ENCODE data around the gene SLC25A22. TPM values are rescaled to one million over a fixed set of nuclear protein-coding genes. Genes with fewer than 3 reads are reported as not detected.

Gene SLC25A22
- total RNA-seq, 4 donors from 2014 or later, result 5.2 to 14.5 (median 6.9) TPM

DNA sequence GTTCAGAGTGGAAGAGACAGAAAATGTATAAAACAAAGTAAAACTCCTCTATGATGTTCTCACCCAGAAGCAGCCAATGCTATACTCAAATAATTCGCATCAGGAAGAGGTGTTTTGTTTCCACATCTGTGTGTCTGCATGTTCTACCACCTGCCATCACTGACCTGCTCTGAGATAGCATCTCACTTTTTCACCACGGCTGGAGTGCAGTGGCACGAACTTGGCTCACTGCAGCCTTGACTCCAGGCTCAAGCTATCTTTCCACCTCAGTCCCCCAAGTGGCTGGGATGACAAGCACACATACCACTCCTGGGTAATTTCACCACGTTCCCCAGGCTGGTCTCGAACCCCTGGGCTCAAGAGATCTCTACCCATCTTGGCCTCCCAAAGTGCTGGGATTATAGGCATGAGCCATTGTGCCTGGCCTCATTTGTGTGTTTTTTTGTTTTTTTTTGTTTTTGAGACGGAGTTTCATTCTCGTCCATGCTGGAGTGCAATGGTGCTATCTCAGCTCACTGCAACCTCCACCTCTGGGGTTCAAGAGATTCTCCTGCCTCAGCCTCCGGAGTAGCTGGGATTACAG is 36.5 kb downstream of the SLC25A22 start:
- WGBS, 2 donors (ENCODE audit: low coverage in 1 of 2), result 88 to 89% methylated on average over 5 to 8 of the region's 8 CpGs
- no peak overlapping the region for H3K4me3 ChIP-seq
- peaks cover 0 to 100% of the 10 kb centered on the region in 2 donors for H3K36me3 ChIP-seq
- no peak for TF ChIP-seq POLR2A (IDR thresholded peaks at IDR 0.05)
- no peak for TF ChIP-seq EP300 (IDR thresholded peaks at IDR 0.05)
- TF ChIP-seq, protein P1, sequence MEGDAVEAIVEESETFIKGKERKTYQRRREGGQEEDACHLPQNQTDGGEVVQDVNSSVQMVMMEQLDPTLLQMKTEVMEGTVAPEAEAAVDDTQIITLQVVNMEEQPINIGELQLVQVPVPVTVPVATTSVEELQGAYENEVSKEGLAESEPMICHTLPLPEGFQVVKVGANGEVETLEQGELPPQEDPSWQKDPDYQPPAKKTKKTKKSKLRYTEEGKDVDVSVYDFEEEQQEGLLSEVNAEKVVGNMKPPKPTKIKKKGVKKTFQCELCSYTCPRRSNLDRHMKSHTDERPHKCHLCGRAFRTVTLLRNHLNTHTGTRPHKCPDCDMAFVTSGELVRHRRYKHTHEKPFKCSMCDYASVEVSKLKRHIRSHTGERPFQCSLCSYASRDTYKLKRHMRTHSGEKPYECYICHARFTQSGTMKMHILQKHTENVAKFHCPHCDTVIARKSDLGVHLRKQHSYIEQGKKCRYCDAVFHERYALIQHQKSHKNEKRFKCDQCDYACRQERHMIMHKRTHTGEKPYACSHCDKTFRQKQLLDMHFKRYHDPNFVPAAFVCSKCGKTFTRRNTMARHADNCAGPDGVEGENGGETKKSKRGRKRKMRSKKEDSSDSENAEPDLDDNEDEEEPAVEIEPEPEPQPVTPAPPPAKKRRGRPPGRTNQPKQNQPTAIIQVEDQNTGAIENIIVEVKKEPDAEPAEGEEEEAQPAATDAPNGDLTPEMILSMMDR (IDR thresholded peaks at IDR 0.05), result no peak
- no peak for TF ChIP-seq POLR2AphosphoS5 (IDR thresholded peaks at IDR 0.05)
- H3K27me3 ChIP-seq, result no peaks in the 10 kb centered on the region
- ATAC-seq, result no peak
- no peak overlapping the region for H3K27ac ChIP-seq
- H3K9me3 ChIP-seq, result no peaks in the 10 kb centered on the region
- H3K4me1 ChIP-seq, result no peaks in the 10 kb centered on the region

DNA sequence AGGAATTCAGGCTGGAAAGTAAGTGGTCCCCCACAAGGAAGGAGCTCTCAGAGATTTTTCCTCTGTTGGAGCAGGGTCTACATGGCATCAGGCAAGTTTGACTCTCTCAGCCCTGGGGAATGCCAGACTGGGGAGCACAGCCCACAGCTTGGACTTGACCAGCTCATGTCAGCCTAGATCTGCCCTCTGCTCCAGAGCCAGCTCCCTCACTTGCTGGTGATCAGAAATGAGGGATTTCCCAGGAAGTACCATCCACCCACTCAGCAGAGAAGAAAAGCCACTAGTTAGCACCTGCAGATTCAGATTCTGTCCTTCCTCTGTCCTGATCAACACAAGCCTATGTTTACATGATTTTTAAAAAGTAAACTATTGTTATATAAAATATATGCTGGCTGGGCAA is 37.8 kb downstream of the SLC25A22 start:
- Histone ChIP-seq H3K27ac (no peak overlapping the region), H3K36me3 (peaks cover 0 to 100% of the 10 kb centered on the region in 2 donors), H3K4me1 (no peaks in the 10 kb centered on the region), H3K9me3 (no peaks in the 10 kb centered on the region), H3K27me3 (no peaks in the 10 kb centered on the region), H3K4me3 (no peak overlapping the region)
- no peak for ATAC-seq
- TF ChIP-seq POLR2AphosphoS5 (IDR thresholded peaks at IDR 0.05), result no peak
- no peak for TF ChIP-seq POLR2A (IDR thresholded peaks at IDR 0.05)
- TF ChIP-seq, protein P1 (IDR thresholded peaks at IDR 0.05), result no peak
- TF ChIP-seq EP300 (IDR thresholded peaks at IDR 0.05), result no peak

DNA sequence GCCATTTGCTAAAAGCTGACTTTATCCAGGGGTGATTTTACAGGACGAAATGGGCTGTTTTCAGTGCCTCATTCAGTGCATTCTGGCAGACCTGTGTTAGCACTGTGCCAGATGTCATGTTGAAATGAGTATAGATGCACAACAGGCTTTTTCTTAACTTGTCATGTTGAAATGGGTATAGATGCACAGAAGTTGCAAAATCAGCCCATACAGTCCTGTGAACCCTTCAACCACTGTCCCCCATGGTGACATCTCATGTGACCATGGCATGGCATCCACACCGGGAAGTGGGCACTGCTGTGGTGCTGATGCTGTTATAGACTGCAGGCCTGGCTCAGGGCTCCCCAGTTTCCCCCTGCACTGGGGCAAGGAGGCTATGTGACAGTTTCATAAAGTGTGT is 48.4 kb downstream of the SLC25A22 start:
- no peak overlapping the region for H3K27ac ChIP-seq
- H3K4me1 ChIP-seq, result peaks cover 0 to 45% (median 15%) of the 10 kb centered on the region in 3 donors
- WGBS, 2 donors (ENCODE audit: low coverage in 1 of 2), result 33 to 48% methylated on average over 2 of the region's 2 CpGs
- H3K27me3 ChIP-seq, result no peaks in the 10 kb centered on the region
- no peak for TF ChIP-seq EP300 (IDR thresholded peaks at IDR 0.05)
- no peak for TF ChIP-seq POLR2AphosphoS5 (IDR thresholded peaks at IDR 0.05)
- no peak for TF ChIP-seq POLR2A (IDR thresholded peaks at IDR 0.05)
- TF ChIP-seq, protein P1 (IDR thresholded peaks at IDR 0.05), result no peak
- H3K36me3 ChIP-seq, result peaks cover 0 to 17% of the 10 kb centered on the region in 2 donors
- H3K4me3 ChIP-seq, result no peak overlapping the region
- no peak for ATAC-seq
- H3K9me3 ChIP-seq, result no peaks in the 10 kb centered on the region

DNA sequence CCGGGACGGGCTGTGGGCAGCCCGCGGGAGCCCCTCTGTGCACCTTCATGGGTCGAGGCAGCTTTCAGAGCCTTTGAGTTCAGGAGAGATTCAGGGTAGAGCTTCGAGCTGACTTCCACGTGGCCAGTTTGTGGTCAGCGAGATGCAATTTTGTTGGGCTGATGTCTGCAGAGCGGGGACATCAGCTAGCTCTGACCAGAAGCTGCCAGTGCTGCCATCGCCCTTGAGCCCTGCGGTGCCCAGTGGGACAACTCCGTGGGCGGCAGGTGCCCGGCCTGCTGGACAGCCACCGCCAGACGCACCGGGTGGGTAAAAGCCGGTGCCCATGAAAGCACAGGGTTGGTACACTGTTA is 50.1 kb downstream of the SLC25A22 start:
- peak overlapping the region; percentile 65 to 99 for H3K4me3 ChIP-seq
- TF ChIP-seq, protein P1 (IDR thresholded peaks at IDR 0.05), result no peak
- no peak for TF ChIP-seq POLR2A (IDR thresholded peaks at IDR 0.05)
- TF ChIP-seq POLR2AphosphoS5 (IDR thresholded peaks at IDR 0.05), result no peak
- no peak for TF ChIP-seq EP300 (IDR thresholded peaks at IDR 0.05)
- H3K4me1 ChIP-seq, result peaks cover 0 to 45% (median 15%) of the 10 kb centered on the region in 3 donors
- no peaks in the 10 kb centered on the region for H3K27me3 ChIP-seq
- no CpG with 5 or more reads among the region's 18 CpGs for WGBS, 2 donors (ENCODE audit: low coverage in 1 of 2)
- no peaks in the 10 kb centered on the region for H3K9me3 ChIP-seq
- H3K36me3 ChIP-seq, result peaks cover 0 to 9% of the 10 kb centered on the region in 2 donors
- ATAC-seq, result no peak
- H3K27ac ChIP-seq, result peak overlapping the region; percentile 51 to 95 (median 86)
